GM18508 (cell line): ENCODE data around the gene CRTC3.
A peak's percentile ranks its signal among the peaks of the same experiment; 100 is the strongest.
"Not testable (repeated sequence)": the region's sequence is repeated elsewhere in the genome, so short reads cannot be mapped to it uniquely, and the experiment has no call there.

Experiments used
- ATAC-seq: cut with Tn5 transposase; IDR thresholded peaks from one replicate; pipeline ENCODE4 v1.9.1; 2021; ENCODE audit warnings: moderate number of reproducible peaks; ENCODE audit not compliant: insufficient read depth, unreplicated experiment

CRTC3 gene

DNA sequence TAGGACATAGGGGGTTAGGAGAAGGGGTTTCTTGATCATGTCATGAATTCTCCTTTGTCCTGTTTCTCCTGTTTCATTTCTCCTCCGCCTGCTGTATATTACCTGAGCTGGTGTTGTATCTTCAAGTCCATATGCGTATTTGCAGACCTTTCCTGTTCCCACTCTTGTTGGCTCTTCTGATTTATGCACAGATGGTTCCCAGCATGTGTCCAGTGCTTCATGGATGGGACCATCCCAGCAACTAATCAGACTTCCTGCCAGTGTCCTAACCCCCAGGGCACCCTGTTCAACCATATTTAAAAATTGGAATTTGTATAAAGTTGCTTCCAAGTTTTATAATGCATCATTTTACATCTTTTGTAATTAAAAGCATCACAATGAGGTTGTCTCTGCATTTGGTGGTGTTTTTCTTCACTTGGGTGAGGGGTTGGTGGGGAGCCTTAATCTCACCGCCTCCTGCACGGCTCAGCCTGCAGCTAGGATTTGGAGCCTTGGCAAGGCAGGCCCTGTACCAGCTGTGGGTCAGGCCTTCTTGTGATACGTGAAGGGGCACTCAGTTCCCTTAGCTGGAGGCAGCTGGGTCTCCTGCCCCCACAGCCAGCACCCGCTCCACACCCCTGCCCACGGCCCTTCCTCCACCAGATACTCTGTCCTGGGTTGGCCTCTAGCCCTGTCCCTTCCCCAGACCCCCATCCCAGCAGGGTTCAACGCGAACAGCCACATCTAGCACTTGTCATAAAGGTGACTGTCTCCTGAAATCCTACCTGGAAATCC lies 115.4 kb downstream of the CRTC3 start:
- no peak for ATAC-seq

DNA sequence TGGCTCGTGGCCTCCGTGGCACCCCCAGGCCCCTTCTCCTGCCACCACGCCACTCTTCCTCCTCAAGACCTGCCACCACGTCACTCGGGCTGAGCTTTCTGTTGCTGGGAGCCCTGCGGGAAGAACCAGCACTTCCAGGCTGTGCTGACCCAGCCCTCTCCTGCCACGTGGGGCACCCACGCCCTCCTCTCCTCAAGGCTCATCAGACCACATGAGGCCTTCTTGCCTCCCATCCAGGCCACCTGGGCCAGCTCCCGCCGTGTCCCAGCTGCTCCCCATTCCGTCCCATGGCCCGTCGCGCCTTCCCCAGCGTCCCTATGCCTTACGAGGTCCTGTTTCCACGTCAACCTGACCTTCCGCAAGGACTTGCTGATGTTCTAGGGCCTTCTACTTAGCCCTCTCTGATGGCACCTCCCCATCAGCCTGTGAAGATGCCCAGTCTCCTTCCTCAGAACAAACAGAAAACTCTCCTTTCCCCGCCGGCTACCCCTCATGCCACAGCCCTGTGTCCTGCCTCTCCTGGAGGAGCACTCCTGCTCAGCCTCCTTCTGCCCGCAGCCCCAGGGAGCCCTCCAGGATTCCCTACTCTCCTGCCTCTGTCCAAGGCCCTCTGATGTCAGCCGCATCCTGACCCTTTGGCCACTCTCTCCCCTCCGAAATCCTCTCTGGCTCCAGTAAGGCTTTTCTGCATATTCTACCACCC lies 116.3 kb downstream of the CRTC3 start:
- no peak for ATAC-seq

DNA sequence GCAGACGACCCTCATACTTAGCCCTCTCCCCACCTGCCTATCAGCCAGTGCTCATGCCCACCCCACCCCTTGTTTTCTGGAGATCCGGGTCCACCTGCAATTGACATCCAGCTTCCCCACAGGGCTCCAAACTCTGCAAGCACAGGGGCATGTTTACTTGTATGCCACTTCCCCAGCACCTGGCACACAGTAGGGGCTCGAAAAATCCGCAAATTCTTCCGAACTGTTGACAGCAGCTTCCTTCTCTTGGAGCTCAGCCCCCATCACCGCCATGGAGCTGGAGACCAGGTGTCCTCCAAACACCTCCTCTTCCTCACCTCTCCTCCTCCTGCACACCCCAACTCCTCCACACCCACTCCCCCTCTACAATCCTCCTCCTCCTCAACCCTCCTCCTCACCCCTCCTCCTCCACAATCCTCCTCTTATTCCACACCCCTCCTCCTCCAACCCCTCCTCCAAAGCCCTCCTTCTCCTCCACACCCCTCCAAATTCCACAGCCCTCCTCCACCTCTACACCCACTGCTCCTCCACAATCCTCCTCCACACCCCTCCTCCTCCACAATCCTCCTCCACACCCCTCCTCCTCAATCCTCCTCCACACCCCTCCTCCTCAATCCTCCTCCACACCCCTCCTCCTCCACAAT lies 117.1 kb downstream of the CRTC3 start:
- ATAC-seq: no peak

DNA sequence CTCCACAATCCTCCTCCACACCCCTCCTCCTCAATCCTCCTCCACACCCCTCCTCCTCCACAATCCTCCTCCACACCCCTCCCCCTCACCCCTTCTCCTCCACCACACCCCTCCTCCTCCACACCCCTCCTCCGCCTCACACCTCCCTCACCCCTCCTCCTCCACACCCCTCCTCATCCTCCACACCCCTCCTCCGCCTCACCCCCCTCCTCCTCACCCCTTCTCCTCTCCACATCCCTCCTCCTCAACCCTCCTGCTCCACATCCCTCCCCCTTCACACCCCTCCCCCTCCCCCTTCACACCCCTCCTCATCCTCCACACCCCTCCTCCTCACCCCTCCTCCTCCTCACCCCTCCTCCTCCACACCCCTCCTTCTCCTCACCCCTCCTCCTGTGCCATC lies 117.6 kb downstream of the CRTC3 start:
- ATAC-seq: no peak

DNA sequence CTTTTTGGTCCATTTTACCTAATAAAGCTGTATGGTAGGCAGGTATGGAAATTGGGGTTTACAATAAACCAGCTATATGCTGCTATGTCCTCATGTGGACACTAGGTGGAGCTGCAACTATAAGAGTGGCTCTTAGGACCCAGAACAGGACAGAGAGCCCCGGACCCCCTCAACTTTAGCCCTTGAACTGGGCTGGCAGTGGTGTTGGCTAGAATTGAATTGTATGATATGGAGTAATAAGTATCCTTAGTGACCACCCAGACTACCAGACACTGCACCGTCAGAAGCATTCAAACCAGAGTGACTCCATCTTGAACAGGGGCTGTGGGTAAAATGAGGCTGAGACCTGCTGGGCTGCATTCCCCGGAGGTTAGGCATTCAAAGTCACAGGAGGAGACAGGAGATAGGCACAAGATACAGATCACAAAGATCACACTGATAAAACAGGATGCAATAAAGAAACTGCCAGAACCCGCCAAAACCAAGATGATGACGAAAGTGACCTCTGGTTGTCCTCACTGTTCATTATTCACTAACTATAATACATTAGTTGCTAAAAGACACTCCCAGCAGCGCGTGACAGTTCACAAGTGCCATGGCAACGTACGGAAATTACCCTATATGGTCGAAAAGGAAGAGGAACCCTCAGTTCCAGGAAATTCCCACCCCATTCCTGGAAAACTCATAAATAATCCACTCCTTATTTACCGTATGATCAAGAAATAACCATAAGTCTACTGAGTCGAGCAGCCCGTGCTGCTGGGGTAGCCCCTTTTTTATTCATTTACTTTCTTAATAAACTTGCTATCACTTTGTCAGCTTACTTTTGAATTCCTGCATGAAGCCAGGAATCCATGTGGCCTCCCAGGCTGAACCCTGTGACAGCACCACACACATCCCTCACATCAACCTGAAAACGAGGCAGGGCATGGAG lies 118.7 kb downstream of the CRTC3 start:
- no peak for ATAC-seq

DNA sequence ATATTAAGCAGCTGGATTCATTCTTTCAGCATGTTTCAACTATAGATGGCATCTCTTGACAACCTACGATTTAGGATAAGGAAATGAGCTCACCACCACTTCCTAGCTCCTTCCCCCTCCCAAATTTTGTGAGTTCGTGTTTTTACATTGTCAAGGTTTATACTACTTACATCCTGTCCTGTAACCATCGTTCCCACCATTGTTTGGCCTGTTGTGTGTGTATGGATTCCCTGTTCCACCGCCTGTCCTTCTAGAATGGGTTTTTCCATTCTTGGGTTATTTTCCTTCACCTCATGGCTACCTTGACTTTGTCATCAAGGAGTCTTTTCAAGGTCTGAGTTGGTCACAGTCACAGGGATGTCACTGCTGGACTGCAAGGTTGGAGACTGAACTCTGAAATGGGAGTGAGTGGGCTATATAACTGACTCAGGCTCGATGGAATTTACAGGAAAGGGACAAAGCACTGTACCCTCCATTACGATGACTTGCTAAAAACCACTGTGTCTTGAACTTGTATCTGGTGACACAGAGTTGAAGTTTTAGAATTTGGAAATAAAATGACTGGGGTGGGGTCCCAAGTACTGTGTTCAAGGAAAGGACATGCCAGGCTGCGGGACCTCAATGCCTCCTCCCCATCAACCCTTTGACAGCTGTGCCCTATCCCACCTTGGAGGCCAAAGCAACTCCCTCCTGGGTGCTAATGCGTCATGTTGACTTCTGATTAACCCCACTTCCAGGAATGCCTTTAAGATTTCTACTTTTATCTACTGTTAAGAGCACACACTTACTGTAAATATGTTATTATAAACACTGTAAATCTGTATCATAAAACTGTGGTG lies 120.6 kb downstream of the CRTC3 start:
- no peak for ATAC-seq

DNA sequence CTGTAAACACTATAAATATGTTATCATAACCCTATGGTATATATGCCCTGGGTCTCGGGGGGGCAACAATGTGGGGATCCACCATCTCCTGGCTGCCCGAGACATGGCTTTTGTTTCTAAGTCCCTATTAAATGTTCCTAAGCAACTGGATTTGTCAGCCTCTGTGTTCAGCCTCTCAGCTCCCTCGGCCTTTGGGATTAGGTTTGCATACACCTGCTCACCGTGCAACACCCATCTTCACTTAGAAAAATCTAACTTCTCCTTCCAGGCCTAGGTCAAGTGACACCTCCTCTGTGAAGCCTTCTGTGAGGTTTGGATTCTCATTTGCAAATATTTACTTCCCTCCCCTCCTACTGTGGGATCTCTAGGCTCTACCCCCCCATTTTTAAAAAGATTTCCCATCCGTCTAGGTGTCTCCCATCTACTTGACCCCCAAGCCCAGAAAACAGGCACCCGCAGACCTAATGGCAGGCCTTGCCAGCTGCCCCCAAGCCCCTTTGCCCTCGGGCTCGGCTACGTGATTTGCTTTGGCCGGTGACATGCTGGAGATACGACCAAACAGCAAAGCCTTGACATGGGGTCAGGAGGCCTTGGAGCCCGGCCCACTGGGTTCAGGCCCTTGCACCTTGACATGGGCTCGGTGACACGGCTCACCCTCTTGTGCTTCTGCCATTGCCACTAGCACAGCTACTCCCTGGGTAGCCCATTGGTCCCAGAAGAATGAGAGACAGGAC lies 121.4 kb downstream of the CRTC3 start:
- no peak for ATAC-seq

DNA sequence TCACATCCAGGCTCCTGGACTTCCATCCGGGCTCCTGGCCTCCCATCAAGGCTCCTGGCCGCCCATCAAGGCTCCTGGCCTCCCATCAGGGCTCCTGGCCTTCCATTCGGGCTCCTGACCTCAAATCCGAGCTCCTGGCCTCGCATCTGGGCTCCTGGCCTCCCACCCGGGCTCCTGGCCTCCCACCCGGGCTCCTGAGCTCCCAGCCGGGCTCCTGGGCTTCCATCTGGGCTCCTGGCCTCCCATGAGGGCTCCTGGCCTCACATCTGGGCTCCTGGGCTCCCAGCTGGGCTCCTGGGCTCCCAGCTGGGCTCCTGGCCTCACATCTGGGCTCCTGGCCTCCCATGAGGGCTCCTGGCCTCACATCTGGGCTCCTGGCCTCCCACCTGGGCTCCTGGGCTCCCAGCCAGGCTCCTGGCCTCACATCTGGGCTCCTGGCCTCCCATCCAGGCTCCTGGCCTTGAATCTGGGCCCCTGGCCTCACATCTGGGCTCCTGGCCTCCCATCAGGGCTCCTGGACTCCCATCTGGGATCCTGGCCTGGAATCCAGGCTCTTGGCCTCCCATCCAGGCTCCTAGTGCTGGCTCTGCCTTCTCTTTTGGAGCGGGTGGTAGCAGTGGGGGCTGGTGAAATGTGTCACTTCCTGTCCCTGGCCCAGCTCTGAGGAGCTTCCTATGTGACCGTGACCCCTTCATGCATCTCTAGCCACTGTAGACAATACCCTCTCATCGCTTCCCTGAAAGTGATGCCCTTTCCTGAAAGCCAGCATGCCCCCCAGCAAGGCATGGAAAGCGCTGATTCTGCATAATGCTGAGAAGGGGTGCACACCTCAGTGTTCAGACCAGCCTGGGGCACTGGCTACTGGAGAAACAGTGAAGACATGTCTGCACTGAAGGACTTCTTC lies 124.8 kb downstream of the CRTC3 start:
- no peak for ATAC-seq

DNA sequence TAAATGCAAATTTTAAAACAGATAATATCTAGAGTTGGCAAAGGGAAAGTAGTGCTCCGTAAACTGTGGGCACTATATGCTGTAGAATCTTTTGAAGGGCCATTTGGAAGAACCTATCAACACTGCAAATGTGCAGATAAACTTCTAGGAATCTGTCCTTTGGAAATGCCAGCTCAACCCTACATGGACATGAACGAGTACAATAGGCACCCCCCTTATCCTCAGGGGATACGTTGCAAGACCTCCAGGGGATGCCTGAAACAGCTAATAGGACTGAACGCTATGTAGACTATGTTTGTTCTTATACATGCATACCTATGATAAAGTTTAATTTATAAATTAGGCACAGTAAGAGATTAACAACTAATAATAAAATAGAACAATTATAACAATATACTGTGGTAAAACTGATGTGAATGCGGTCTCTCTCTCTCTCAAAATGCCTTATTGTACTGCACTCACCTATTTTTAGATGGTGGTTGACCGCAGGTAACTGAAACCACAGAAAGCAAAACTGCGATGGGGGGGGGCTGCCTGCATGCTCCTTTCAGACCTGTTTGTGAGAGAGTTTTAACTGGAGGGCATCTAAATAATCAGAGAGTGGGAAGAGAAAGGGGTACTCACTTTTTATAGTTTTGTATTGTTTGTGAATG lies 127.9 kb downstream of the CRTC3 start:
- ATAC-seq: not testable (repeated sequence)

DNA sequence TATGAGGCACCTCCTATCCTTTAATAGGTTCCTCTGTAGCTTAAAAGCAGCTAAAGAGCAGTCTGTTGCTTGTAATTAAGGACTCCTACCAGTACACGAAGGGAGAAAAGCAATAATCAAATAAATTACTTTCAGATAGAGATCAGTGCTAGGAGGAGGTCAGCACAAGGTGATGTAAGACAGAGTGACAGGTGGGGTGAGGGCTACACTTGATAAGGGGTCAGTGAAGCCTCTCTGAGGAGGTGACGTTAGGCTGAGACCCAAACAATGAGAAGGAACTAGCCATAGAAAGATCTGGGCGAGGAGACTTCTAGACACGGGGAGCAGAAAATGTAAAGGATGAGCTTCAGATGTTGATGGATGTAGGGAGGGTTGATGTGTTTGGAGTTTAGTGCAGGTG lies 129.8 kb downstream of the CRTC3 start:
- no peak for ATAC-seq

DNA sequence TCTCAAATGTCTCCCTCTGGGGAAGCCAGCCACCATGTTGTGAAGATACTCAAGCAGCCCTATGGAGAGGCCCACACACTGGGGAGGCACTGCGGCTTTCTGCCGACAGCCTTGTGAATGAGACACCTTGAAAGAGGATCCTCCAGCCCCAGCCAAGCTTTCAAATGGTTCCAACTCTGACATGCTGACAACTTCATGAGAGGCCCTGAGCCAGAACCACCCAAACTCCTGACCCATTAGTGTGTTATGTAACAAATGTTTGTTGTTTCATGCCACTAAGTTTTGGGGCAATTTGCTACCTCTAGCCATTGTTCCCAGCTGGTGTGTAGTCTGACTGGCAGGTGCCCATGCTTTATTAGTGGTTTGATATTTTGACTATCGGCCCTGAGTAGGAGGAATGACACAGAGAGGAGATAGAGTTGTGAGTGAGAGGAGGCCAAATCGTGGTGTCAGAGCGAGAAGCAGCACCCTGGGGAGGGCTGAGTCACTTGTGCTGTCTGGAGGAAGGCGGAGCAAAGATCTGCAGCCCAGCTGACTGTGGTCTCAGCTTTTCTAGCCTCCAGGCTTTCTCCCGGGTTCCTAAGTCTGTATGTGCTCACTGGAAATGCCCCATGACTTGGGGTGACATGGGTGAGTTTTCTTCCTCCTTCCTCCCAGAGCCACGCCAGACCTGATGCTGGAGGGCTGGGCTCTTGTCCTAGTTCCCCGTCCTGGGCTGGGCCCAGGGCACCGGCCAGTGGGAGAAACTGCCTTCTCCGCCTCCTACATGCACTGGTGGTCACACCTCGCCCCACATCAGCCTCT lies 130.7 kb downstream of the CRTC3 start:
- ATAC-seq: peak; percentile 36

DNA sequence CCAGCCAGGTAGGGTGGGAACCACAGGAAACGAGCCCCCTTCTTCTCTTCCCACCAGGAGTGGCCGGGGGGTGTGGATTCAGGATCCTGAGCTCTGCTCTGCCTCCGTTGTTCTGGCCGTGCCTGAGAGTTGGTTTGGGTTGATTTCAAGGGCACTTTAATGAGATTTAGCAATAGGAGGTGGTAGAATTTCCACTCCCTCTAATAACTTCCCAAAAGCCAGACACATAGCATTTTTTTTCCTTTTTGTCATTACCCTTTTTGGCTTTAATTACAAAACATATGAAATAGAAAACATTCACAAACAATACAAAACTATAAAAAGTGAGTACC lies 131.2 kb downstream of the CRTC3 start:
- ATAC-seq: not testable (repeated sequence)

DNA sequence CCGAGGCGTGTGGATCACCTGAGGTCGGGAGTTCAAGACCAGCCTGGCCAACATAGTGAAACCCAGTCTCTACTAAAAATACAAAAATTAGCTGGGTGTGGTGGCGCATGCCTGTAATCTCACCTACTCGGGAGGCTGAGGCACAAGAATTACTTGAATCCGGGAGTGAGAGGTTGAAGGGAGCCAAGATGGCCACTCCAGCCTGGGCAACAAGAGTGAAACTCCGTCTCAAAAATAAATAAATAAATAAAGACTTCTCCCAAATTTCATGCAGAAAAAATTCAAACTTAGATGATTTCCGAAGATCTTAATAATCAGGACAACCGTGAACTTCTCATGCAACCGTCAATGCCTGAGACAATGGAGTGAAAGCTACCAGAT lies 134.3 kb downstream of the CRTC3 start:
- not testable (repeated sequence) for ATAC-seq

DNA sequence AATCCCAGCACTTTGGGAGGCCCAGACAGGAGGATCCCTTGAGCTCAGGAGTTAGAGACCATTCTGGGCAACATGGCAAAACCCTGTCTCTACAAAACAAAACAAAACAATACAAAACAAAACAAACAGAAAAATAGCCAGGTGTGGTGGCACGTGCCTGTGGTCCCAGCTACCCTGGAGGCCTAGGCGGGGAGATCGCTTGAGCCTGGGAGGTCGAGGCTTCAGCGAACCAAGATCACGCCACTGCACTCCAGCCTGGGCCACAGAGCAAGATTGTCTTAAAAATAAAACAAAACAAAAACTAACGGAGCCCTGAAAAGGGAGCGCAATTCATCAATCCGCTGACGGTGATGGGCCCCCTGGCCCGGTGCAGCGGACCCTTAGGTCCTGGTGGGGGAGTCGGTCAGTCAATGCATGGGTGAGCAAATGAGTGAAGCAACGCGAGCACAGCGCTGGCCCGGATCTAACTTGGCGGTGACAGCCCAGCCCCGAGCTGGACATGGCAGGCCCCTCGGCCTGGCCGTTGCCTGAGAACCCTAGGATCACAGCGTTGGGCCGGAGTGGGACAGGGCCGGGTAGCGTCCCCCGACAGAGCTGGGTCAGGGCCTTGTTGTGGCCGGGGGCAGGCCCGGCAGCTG lies 135.0 kb downstream of the CRTC3 start:
- ATAC-seq: no peak

DNA sequence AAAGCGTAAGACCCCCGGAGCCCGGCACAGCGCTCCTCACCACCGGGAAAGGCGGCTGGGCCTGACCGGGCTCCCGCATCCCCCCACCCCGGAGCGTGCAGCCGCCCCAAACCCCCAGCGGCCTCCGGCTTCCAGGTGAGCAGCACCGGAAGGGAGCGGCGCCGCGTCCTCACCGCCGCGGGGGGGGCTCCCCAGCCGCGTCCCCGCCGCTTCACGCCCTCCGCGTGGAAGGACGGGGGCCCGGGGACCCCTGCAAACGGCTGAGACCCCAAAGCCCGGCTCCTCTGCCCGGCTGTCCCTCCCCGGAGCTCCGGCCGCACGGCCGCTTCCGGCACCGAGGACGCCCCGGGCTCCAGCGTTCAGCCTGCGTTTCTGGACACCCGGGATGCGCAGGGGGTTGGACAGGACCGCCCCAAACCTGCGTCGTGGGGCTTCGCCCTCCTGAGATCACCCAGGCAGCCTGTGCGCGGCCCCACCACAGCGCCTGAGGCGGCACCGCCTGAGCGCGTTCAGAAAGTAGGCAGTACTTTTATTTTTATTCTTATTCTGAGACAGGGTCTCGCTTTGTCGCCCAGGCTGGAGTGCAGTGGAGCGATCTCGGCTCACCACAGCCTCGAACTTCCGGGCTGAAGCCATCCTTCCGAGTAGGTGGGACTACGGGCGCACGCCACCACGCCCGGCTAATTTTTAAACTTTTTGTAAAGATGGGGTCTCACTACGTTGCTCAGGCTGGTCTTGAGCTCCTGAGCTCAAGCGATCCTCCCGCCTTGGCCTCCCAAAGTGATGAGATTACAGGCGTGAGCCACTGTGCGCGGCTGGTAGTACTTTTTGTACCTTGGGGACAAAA lies 135.8 kb downstream of the CRTC3 start:
- peak; percentile 45 for ATAC-seq
